Brain microvascular endothelial cell (primary cell): ENCODE measurements around the gene PHF23.

ENCODE experiments used
- DNase-seq: peaks from one replicate; pipeline ENCODE4 v3.0.0-alpha.2; 2020
- H3K27ac ChIP-seq: fragments of 250-450 bp; sonication (Bioruptor Pico); 2 replicates; pipeline ENCODE4 v1.5.1; 2020; ENCODE audit warnings: mild to moderate bottlenecking, moderate library complexity
- H3K27me3 ChIP-seq: fragments of 250-450 bp; sonication (Bioruptor Pico); replicated peaks from 2 replicates; pipeline ENCODE4 v1.5.1; 2020; ENCODE audit warnings: mild to moderate bottlenecking
- H3K36me3 ChIP-seq: fragments of 250-450 bp; sonication (Bioruptor Pico); replicated peaks from 2 replicates; pipeline ENCODE4 v1.5.1; 2020; ENCODE audit warnings: mild to moderate bottlenecking
- H3K4me3 ChIP-seq: 2 replicates; pipeline ENCODE4 v1.5.1; 2011; ENCODE audit warnings: low read depth, mild to moderate bottlenecking, control low read depth, low read length, moderate library complexity
- CTCF ChIP-seq: IDR thresholded peaks from 2 replicates; pipeline ENCODE4 v1.5.1; 2011; ENCODE audit warnings: low read depth, mild to moderate bottlenecking, moderate library complexity, low read length, control low read depth, inconsistent platforms; ENCODE audit errors: missing control alignments
- in situ Hi-C: cut with HindIII; loops from 2 replicates; pipeline ENCODE4 v1.10.0; 2017; ENCODE audit warnings: low sequenced_read_pairs, low pct_ligation_motif_present

PHF23 gene

GRCh38 chr17:7196651-7197401 lies 42.4 kb downstream of the PHF23 start:
- no peak for TF ChIP-seq CTCF
- Histone ChIP-seq H3K36me3 (peaks cover 59% of the 10 kb centered on the region), H3K27ac (no peak overlapping the region), H3K4me3 (no peak overlapping the region), H3K27me3 (no peaks in the 10 kb centered on the region)
- in situ Hi-C loops = loop anchor here (25.0 kb wide), 1 partner anchor 135 kb away; no protein-coding TSS in a partner anchor
- DNase-seq = no peak

GRCh38 chr17:7195971-7196370 lies 43.3 kb downstream of the PHF23 start:
- Histone ChIP-seq H3K36me3 (peaks cover 58% of the 10 kb centered on the region), H3K27ac (no peak overlapping the region), H3K27me3 (no peaks in the 10 kb centered on the region), H3K4me3 (no peak overlapping the region)
- DNase-seq = no peak
- in situ Hi-C loops = loop anchor here (25.0 kb wide), 1 partner anchor 134 kb away; no protein-coding TSS in a partner anchor
- TF ChIP-seq CTCF = no peak

- DNase-seq = no peak
- H3K27me3 ChIP-seq = no peaks in the 10 kb centered on the region
- in situ Hi-C loops = loop anchor here (25.0 kb wide), 1 partner anchor 130 kb away; no protein-coding TSS in a partner anchor
- no peak overlapping the region for H3K4me3 ChIP-seq
- no peak for TF ChIP-seq CTCF
- H3K36me3 ChIP-seq = peaks cover 50% of the 10 kb centered on the region
- no peak overlapping the region for H3K27ac ChIP-seq
Observed at GRCh38 chr17:7192271-7192937, 46.9 kb downstream of the PHF23 start.

- in situ Hi-C loops = loop anchor here (25.0 kb wide), 1 partner anchor 129 kb away; no protein-coding TSS in a partner anchor
- H3K4me3 ChIP-seq = no peak overlapping the region
- no peak for DNase-seq
- H3K36me3 ChIP-seq = peaks cover 44% of the 10 kb centered on the region
- H3K27ac ChIP-seq = no peak overlapping the region
- no peak for TF ChIP-seq CTCF
- H3K27me3 ChIP-seq = no peaks in the 10 kb centered on the region
Observed at GRCh38 chr17:7191571-7192270, 47.5 kb downstream of the PHF23 start.

GRCh38 chr17:7191069-7191468 lies 48.2 kb downstream of the PHF23 start:
- DNase-seq = no peak
- H3K36me3 ChIP-seq = peaks cover 37% of the 10 kb centered on the region
- no peaks in the 10 kb centered on the region for H3K27me3 ChIP-seq
- H3K27ac ChIP-seq = no peak overlapping the region
- no peak overlapping the region for H3K4me3 ChIP-seq
- in situ Hi-C loops = loop anchor here (25.0 kb wide), 1 partner anchor 129 kb away; no protein-coding TSS in a partner anchor
- TF ChIP-seq CTCF = no peak
